Skeletal muscle satellite cell (primary cell): ENCODE results near the gene HES2.
A peak's percentile ranks its signal among the peaks of the same experiment; 100 is the strongest.
"Not testable (repeated sequence)": the region's sequence is repeated elsewhere in the genome, so short reads cannot be mapped to it uniquely, and the experiment has no call there.

Source experiments
- H3K27me3 ChIP-seq: 2 replicates; pipeline ENCODE4 v1.7.0; 2013; ENCODE audit warnings: low read length; ENCODE audit not compliant: control insufficient read depth, insufficient read depth
- H3K36me3 ChIP-seq: 2 replicates; pipeline ENCODE4 v1.7.0; 2013; ENCODE audit warnings: mild to moderate bottlenecking, control low read depth, low read length; ENCODE audit not compliant: insufficient read depth
- H3K4me1 ChIP-seq: 2 replicates; pipeline ENCODE4 v1.7.0; 2013; ENCODE audit warnings: low read length; ENCODE audit not compliant: control insufficient read depth, insufficient read depth
- H3K4me2 ChIP-seq: 2 replicates; pipeline ENCODE4 v1.7.0; 2013; ENCODE audit warnings: mild to moderate bottlenecking, low read length
- H3K4me3 ChIP-seq: 2 replicates; pipeline ENCODE4 v1.7.0; 2013; ENCODE audit warnings: low read length
- H3K9ac ChIP-seq: 2 replicates; pipeline ENCODE4 v1.7.0; 2013; ENCODE audit warnings: mild to moderate bottlenecking, low read depth, low read length, moderate library complexity
- H3K9me3 ChIP-seq: replicated peaks from 2 replicates; pipeline ENCODE4 v1.7.0; 2013; ENCODE audit warnings: mild to moderate bottlenecking, control low read depth, low read length

Gene HES2

GRCh38 chr1:6409053-6409452, 10.7 kb downstream of the HES2 start:
- H3K27me3 ChIP-seq = peaks cover 29% of the 10 kb centered on the region
- H3K4me3 ChIP-seq = no peak overlapping the region
- no peak overlapping the region for H3K4me2 ChIP-seq
- no peaks in the 10 kb centered on the region for H3K4me1 ChIP-seq
- no peak overlapping the region for H3K9ac ChIP-seq
- no peaks in the 10 kb centered on the region for H3K36me3 ChIP-seq
- no peaks in the 10 kb centered on the region for H3K9me3 ChIP-seq

GRCh38 chr1:6408023-6408422, 11.7 kb downstream of the HES2 start:
- no peak overlapping the region for H3K9ac ChIP-seq
- no peak overlapping the region for H3K4me2 ChIP-seq
- H3K4me3 ChIP-seq = no peak overlapping the region
- H3K27me3 ChIP-seq = peaks cover 26% of the 10 kb centered on the region
- no peaks in the 10 kb centered on the region for H3K36me3 ChIP-seq
- H3K4me1 ChIP-seq = no peaks in the 10 kb centered on the region
- no peaks in the 10 kb centered on the region for H3K9me3 ChIP-seq

GRCh38 chr1:6401673-6402072, 18.0 kb downstream of the HES2 start:
- H3K4me1 ChIP-seq = no peaks in the 10 kb centered on the region
- H3K4me2 ChIP-seq = no peak overlapping the region
- H3K36me3 ChIP-seq = no peaks in the 10 kb centered on the region
- no peak overlapping the region for H3K4me3 ChIP-seq
- no peaks in the 10 kb centered on the region for H3K9me3 ChIP-seq
- H3K9ac ChIP-seq = no peak overlapping the region
- peaks cover 6% of the 10 kb centered on the region for H3K27me3 ChIP-seq

- Histone ChIP-seq H3K27me3 (no peaks in the 10 kb centered on the region), H3K4me1 (peaks cover under 1% of the 10 kb centered on the region), H3K36me3 (no peaks in the 10 kb centered on the region), H3K9ac (no peak overlapping the region), H3K4me3 (no peak overlapping the region), H3K4me2 (no peak overlapping the region), H3K9me3 (no peaks in the 10 kb centered on the region)
Observed at GRCh38 chr1:6399294-6399693, 20.4 kb downstream of the HES2 start.

GRCh38 chr1:6397844-6398441, 21.8 kb downstream of the HES2 start:
- Histone ChIP-seq H3K27me3 (no peaks in the 10 kb centered on the region), H3K4me2 (no peak overlapping the region), H3K9me3 (no peaks in the 10 kb centered on the region), H3K4me1 (peaks cover 4% of the 10 kb centered on the region), H3K36me3 (no peaks in the 10 kb centered on the region), H3K4me3 (no peak overlapping the region), H3K9ac (no peak overlapping the region)

GRCh38 chr1:6396998-6397397, 22.7 kb downstream of the HES2 start:
- H3K9ac ChIP-seq = no peak overlapping the region
- peaks cover 8% of the 10 kb centered on the region for H3K4me1 ChIP-seq
- no peak overlapping the region for H3K4me2 ChIP-seq
- H3K27me3 ChIP-seq = no peaks in the 10 kb centered on the region
- H3K9me3 ChIP-seq = no peaks in the 10 kb centered on the region
- no peaks in the 10 kb centered on the region for H3K36me3 ChIP-seq
- H3K4me3 ChIP-seq = no peak overlapping the region

- peaks cover 13% of the 10 kb centered on the region for H3K4me1 ChIP-seq
- H3K36me3 ChIP-seq, H3K4me3 ChIP-seq, H3K9ac ChIP-seq, H3K27me3 ChIP-seq, H3K9me3 ChIP-seq, H3K4me2 ChIP-seq: not testable (repeated sequence)
Observed at GRCh38 chr1:6395781-6396244, 23.9 kb downstream of the HES2 start.

GRCh38 chr1:6395130-6395529, 24.6 kb downstream of the HES2 start:
- H3K4me1 ChIP-seq = peaks cover 13% of the 10 kb centered on the region
- not testable (repeated sequence) for H3K4me2 ChIP-seq, H3K9ac ChIP-seq, H3K9me3 ChIP-seq, H3K36me3 ChIP-seq, H3K27me3 ChIP-seq, H3K4me3 ChIP-seq

GRCh38 chr1:6393400-6394187, 26.1 kb downstream of the HES2 start, which contains the start of gene ACOT7:
Gene ACOT7 (minus strand): TSS chr1:6393767. CDS start chr1:6393399, 368 bp downstream.
- peak within 1 kb of the TSS; percentile 89 for H3K4me2 ChIP-seq
- H3K36me3 ChIP-seq = no peaks in the 10 kb centered on the region
- H3K4me3 ChIP-seq = peak within 1 kb of the TSS; percentile 93
- H3K27me3 ChIP-seq = no peaks in the 10 kb centered on the region
- H3K9me3 ChIP-seq = no peaks in the 10 kb centered on the region
- H3K9ac ChIP-seq = peak within 1 kb of the TSS; percentile 91
- peaks cover 13% of the 10 kb centered on the region for H3K4me1 ChIP-seq

- Histone ChIP-seq H3K27me3 (no peaks in the 10 kb centered on the region), H3K36me3 (no peaks in the 10 kb centered on the region), H3K9ac (peak overlapping the region; percentile 85), H3K4me1 (peaks cover 13% of the 10 kb centered on the region), H3K9me3 (no peaks in the 10 kb centered on the region), H3K4me2 (peak overlapping the region; percentile 77), H3K4me3 (peak overlapping the region; percentile 81)
Observed at GRCh38 chr1:6392809-6393399, 26.8 kb downstream of the HES2 start.

- H3K4me3 ChIP-seq = peak overlapping the region; percentile 81
- peak overlapping the region; percentile 77 for H3K4me2 ChIP-seq
- no peaks in the 10 kb centered on the region for H3K9me3 ChIP-seq
- H3K4me1 ChIP-seq = peaks cover 13% of the 10 kb centered on the region
- peak overlapping the region; percentile 85 for H3K9ac ChIP-seq
- no peaks in the 10 kb centered on the region for H3K27me3 ChIP-seq
- no peaks in the 10 kb centered on the region for H3K36me3 ChIP-seq
Observed at GRCh38 chr1:6391951-6392808, 27.5 kb downstream of the HES2 start.
